GM12873 (cell line): ENCODE data around the gene THRB.

Source experiments
- TF ChIP-seq, protein P1 (sequence below): IDR thresholded peaks from 2 replicates; pipeline ENCODE4 v1.5.1; 2012; ENCODE audit warnings: low read depth, mild to moderate bottlenecking, moderate library complexity, low read length, control low read depth; ENCODE audit not compliant: insufficient read depth; ENCODE audit errors: missing control alignments

THRB gene

DNA sequence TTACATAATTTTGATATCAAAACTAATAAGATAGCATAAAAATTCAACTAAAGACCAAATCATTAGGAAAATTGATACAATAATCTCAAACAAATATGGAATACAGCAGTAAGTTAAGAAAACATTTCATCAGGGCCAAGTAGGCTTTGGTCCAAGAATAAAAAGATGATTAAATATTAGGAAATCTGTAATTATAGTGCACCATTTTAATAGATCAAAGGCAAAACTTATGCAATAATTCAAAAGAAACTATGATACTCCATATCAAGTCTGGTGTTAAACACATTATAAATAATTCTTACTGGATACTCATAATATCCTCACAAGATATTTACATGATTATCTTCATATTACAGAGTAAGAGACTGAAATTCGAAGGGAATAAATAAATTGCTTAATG is 51.2 kb downstream of the THRB start:
- TF ChIP-seq, protein P1, sequence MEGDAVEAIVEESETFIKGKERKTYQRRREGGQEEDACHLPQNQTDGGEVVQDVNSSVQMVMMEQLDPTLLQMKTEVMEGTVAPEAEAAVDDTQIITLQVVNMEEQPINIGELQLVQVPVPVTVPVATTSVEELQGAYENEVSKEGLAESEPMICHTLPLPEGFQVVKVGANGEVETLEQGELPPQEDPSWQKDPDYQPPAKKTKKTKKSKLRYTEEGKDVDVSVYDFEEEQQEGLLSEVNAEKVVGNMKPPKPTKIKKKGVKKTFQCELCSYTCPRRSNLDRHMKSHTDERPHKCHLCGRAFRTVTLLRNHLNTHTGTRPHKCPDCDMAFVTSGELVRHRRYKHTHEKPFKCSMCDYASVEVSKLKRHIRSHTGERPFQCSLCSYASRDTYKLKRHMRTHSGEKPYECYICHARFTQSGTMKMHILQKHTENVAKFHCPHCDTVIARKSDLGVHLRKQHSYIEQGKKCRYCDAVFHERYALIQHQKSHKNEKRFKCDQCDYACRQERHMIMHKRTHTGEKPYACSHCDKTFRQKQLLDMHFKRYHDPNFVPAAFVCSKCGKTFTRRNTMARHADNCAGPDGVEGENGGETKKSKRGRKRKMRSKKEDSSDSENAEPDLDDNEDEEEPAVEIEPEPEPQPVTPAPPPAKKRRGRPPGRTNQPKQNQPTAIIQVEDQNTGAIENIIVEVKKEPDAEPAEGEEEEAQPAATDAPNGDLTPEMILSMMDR = no peak

DNA sequence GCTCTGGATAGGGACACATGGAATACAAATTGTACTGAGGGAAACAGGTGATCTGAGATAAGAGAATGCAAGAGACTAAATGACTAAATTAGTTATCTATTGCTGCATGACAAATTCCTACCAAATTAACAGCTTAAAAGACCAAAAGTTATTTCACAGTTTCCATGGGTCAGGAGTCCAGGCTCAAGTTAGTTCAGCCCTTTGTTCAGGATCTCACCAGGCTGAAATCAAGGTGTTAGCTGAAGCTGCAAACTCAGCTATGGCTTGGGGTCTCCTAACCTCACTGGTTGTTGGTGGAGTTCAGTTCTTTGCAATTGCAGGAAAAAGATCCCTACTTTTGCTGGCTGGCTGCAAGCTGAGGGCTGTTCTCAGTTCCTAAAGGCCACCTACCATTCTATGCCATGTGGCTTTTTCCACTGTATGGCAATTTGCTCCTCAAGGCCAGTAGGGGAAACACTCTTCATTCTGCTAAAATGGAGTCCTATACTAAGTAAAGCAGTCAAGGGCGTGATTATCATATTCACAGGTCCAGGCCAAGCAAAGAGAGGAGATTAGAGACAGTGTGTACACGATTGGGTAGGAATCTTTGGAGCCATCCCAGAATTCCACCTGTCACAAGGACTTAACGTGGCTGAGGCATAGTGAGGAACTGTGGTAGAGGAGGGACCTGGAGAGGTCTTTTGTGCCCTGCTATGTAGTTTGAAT is 53.7 kb downstream of the THRB start:
- TF ChIP-seq, protein P1 = no peak

DNA sequence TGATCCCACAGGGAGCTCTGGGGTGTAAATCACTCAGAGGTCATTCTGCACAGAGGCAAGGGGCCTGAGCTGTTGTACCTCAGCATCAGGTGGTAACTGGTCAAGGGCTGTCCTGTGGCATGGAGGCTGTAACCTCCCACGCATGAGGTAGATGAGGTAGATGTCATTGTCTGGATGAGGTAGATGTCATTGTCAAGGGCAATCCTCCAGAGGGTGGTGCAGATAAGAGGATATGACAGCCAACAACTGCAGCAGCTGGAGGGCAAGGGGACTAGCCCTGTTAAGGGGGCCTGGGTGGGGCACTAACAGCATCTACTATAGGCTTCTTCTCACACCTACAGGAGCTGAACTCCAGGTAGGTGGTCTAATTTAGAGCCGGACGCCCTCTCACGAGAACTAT is 55.6 kb downstream of the THRB start:
- TF ChIP-seq, protein P1 = no peak

DNA sequence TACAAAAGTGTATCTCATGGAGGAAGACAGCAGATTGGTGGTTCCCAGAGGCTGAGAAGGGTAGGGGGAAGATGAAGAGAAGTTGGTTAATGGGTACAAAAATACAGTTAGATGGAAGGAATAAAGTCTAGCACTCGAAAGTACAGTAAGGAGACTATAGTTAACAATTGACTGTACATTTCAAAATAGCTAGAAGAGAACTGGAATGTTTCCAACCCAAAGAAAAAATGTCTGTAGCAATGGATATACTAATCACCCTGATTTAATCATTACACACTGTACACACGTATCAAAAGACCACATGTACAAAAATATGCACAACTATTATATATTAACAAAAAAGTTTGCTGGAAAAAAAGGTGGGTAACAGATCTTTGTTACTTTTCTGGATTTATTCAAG is 57.3 kb downstream of the THRB start:
- TF ChIP-seq, protein P1 = no peak

DNA sequence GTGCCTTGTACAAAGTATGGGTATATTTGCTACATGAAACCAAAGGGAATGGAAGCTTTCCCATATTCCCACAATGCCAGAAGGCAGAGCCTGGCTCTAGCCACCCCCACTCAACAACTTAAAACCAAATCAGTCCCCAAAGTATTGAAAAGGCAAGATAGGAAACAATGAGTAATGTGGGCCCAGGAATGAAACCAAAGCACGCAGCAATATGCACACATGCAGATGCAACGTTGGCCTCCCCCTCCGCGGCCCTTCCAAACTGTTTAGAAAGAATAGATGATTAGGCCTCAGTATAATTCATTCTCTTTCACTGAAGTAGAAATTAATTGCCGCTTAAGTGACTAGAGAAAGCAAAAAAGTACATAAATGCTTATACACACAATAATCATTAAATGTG is 59.1 kb downstream of the THRB start:
- TF ChIP-seq, protein P1 = no peak

DNA sequence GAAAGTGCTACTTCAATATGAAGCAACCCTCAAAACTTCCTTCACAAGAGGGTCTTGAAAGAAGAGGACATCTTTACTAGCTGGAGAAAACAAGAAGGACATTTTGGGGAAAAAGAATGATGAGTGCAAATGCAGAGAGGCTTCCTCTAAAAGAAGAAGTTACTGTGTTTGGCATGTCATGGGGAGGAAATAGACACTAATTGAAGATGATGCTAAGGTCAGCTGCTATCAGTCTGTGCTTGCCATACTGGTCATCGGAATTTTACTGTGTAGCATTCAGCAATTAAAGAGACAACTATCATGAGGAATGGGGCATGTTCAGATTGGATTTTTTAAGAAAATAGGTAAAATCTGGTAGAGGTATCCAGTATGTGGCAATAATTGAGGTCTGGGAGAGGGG is 60.0 kb downstream of the THRB start:
- TF ChIP-seq, protein P1 = no peak

DNA sequence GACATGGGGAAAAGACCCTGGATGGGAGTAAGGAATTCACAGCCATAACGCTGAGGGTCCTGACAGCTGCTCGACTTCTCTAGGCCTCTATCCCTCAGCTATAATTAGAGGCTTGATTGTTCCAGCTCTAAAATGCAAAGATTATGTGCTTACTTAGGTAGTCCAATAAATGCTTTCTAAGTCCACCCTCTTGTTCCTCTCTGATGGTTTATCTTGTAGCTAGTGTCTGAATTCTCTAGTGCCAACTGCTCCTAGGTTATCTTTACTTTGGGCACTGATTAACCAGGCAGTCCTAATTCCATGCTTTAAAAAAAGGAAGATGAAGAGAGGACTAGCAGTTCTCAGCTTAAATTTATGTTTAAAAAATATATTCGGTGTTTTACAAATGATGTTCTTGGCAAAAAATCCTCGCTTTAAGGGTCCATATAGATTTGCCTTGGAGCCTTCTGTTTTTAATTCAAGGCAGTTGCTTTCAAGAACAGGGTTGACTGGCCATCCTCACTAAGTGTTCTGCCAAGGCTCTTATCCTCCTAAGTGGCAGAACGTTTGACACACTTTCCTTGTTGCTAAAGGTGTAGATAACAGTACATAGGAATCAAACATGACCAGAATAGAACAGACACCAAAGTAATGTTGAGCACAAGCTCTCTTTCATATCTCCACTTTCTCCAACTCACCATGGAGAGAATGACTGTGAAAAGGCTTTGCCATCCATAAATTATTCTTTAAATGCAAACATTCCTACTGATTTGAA is 60.6 kb downstream of the THRB start:
- TF ChIP-seq, protein P1 = no peak
